HG03378 (cell line): ENCODE measurements around the gene CMTM4.
"Not testable (repeated sequence)": the region's sequence is repeated elsewhere in the genome, so short reads cannot be mapped to it uniquely, and the experiment has no call there.

ENCODE experiments used
- ATAC-seq: cut with Tn5 transposase; IDR thresholded peaks from one replicate; pipeline ENCODE4 v1.9.1; 2021; ENCODE audit warnings: mild to moderate bottlenecking, moderate library complexity; ENCODE audit not compliant: unreplicated experiment

CMTM4 gene

GRCh38 chr16:66617728-66618127 lies 78.8 kb downstream of the CMTM4 start:
- no peak for ATAC-seq

GRCh38 chr16:66617010-66617434 lies 79.5 kb downstream of the CMTM4 start:
- no peak for ATAC-seq

- no peak for ATAC-seq
These were observed 80.0 kb downstream of the CMTM4 start for GRCh38 chr16:66616592-66616991.

- no peak for ATAC-seq
These were observed 80.4 kb downstream of the CMTM4 start for GRCh38 chr16:66616169-66616568.

GRCh38 chr16:66614161-66614802 lies 82.3 kb downstream of the CMTM4 start:
- no peak for ATAC-seq

GRCh38 chr16:66612422-66612821 lies 84.1 kb downstream of the CMTM4 start:
- ATAC-seq = no peak

GRCh38 chr16:66611911-66612310 lies 84.6 kb downstream of the CMTM4 start:
- ATAC-seq = not testable (repeated sequence)

- no peak for ATAC-seq
These were observed 86.3 kb downstream of the CMTM4 start for GRCh38 chr16:66610111-66610820.

- no peak for ATAC-seq
These were observed 87.4 kb downstream of the CMTM4 start for GRCh38 chr16:66609139-66609510.

- ATAC-seq = no peak
These were observed 88.1 kb downstream of the CMTM4 start for GRCh38 chr16:66608241-66609138.

- ATAC-seq = peak; percentile 75
These were observed 90.4 kb downstream of the CMTM4 start for GRCh38 chr16:66605979-66606751.

- ATAC-seq = no peak
These were observed 91.2 kb downstream of the CMTM4 start for GRCh38 chr16:66605177-66605978.

GRCh38 chr16:66604376-66605176 lies 92.0 kb downstream of the CMTM4 start, which contains the start of gene CMTM3:
Gene CMTM3 (plus strand): TSS chr16:66604704. CDS start chr16:66604806, 102 bp downstream.
- ATAC-seq = no peak

GRCh38 chr16:66603537-66604375 lies 92.8 kb downstream of the CMTM4 start:
- no peak for ATAC-seq

- no peak for ATAC-seq
These were observed 95.1 kb downstream of the CMTM4 start for GRCh38 chr16:66601471-66601870.

GRCh38 chr16:66600477-66600876 lies 96.1 kb downstream of the CMTM4 start:
- ATAC-seq = no peak

- ATAC-seq = no peak
These were observed 96.8 kb downstream of the CMTM4 start for GRCh38 chr16:66599726-66600125.

- ATAC-seq = no peak
These were observed 98.4 kb downstream of the CMTM4 start for GRCh38 chr16:66598111-66598510.
